Bronchial epithelial cell (primary cell): ENCODE results near the gene TWIST2. TPM values are rescaled to one million over a fixed set of nuclear protein-coding genes. Genes with fewer than 3 reads are reported as not detected.

ENCODE experiments used
- DNase-seq: peaks from one replicate; pipeline ENCODE4 v3.0.0-alpha.2; 2010; ENCODE audit warnings: low read depth
- FAIRE-seq: peaks from 2 replicates; lab custom pipeline; 2011; peaks lifted over from hg19 to GRCh38; lab: Jason Lieb, UNC
- H3K27me3 ChIP-seq: 2 replicates; pipeline ENCODE4 v1.5.1; 2011; ENCODE audit warnings: low read length; ENCODE audit not compliant: control insufficient read depth, insufficient read depth
- H3K36me3 ChIP-seq: 2 replicates; pipeline ENCODE4 v1.5.1; 2011; ENCODE audit warnings: low read length; ENCODE audit not compliant: control insufficient read depth, insufficient read depth
- H3K4me3 ChIP-seq: 2 replicates; pipeline ENCODE4 v1.5.1; 2011; ENCODE audit warnings: mild to moderate bottlenecking, low read depth, low read length, control low read depth
- CTCF ChIP-seq: IDR thresholded peaks from 2 replicates; pipeline ENCODE4 v1.5.1; 2011; ENCODE audit warnings: mild to moderate bottlenecking, moderate library complexity, low read length, control low read depth, inconsistent platforms; ENCODE audit not compliant: insufficient read depth, severe bottlenecking
- total RNA-seq: library from RNA; depleted of rRNA; stranded (reverse); fragments of >200 nt; gene quantifications from 2 replicates; pipeline ENCODE4 v1.2.1, GENCODE V29; 2014

Gene TWIST2
- total RNA-seq, result 4.6 and 7.4 TPM in 2 replicates

- DNase-seq (peak; percentile 65), FAIRE-seq (no peak)
- Histone ChIP-seq H3K4me3 (peak within 1 kb of the TSS; percentile 43), H3K36me3 (no peaks in the 10 kb centered on the region), H3K27me3 (peaks cover 8% of the 10 kb centered on the region)
- no peak for TF ChIP-seq CTCF
Measured at GRCh38 chr2:238847841-238848690, at the start of gene TWIST2. Gene TWIST2 (plus strand): TSS chr2:238848085. CDS start chr2:238848216, 131 bp downstream.

GRCh38 chr2:238801791-238802190 is 46.1 kb upstream of the TWIST2 start:
- no peak for DNase-seq
- no peak for FAIRE-seq
- H3K27me3 ChIP-seq, result no peaks in the 10 kb centered on the region
- no peaks in the 10 kb centered on the region for H3K36me3 ChIP-seq
- no peak overlapping the region for H3K4me3 ChIP-seq
- no peak for TF ChIP-seq CTCF

DNA sequence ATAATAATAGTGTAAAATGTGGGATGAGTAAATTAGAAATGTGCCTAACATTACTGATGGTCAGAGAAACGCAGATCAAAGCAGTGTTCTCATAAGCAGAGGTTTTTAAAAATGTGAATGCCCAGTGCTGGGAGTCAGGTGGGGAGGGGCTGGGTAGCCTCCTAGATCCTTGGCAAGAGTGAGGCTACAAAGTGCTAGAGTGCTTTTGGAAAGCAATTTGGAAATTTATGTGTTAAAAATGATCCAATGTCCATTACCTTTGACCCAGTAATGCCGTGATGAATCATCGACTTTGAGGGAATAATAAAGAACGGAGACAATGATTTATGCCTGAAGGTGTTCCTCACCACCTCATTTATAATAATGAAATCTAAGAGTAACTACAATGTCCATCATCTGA is 44.9 kb upstream of the TWIST2 start:
- peak; percentile 1 for DNase-seq
- FAIRE-seq, result no peak
- Histone ChIP-seq H3K4me3 (no peak overlapping the region), H3K36me3 (no peaks in the 10 kb centered on the region), H3K27me3 (no peaks in the 10 kb centered on the region)
- TF ChIP-seq CTCF, result no peak

GRCh38 chr2:238803996-238804870 is 43.7 kb upstream of the TWIST2 start:
- TF ChIP-seq CTCF, result no peak
- Histone ChIP-seq H3K36me3 (no peaks in the 10 kb centered on the region), H3K27me3 (no peaks in the 10 kb centered on the region), H3K4me3 (no peak overlapping the region)
- FAIRE-seq (no peak), DNase-seq (no peak)

- H3K4me3 ChIP-seq, result no peak overlapping the region
- no peaks in the 10 kb centered on the region for H3K27me3 ChIP-seq
- DNase-seq (no peak), FAIRE-seq (no peak)
- TF ChIP-seq CTCF, result no peak
- no peaks in the 10 kb centered on the region for H3K36me3 ChIP-seq
Measured at GRCh38 chr2:238808761-238809160, 39.1 kb upstream of the TWIST2 start.
